Body of pancreas (tissue), 4 donors: ENCODE results near the gene FJX1. TPM values are rescaled to one million over a fixed set of nuclear protein-coding genes. Genes with fewer than 3 reads are reported as not detected.
A peak's percentile ranks its signal among the peaks of the same experiment; 100 is the strongest.

Source experiments
- ATAC-seq: fragments of 150-250 bp; one replicate; pipeline ENCODE4 v1.9.1; 2016
- DNase-seq, 4 donors: peaks; one replicate each; pipeline ENCODE4 v3.0.0-alpha.2; 2019
- H3K27ac ChIP-seq, 4 donors: fragments of 200-600 bp; sonication (generic); 1 replicate in 3 of 4; 2 replicates in 1 of 4; pipeline versions ENCODE4 v1.5.1 to v1.6.1; 2016 to 2019; ENCODE audit warnings: mild to moderate bottlenecking in 1 of 4, mixed read lengths in 1 of 4, moderate library complexity in 1 of 4
- H3K27me3 ChIP-seq, 2 donors: fragments of 200-600 bp; sonication (generic); one replicate each; pipeline ENCODE4 v1.6.0; 2016; ENCODE audit warnings: mild to moderate bottlenecking in 1 of 2
- H3K36me3 ChIP-seq, 2 donors: fragments of 200-600 bp; sonication (generic); replicated peaks in 1 of 2; 2 replicates each; pipeline ENCODE4 v1.5.1; 2016; ENCODE audit warnings: low read depth in 2 of 2; ENCODE audit not compliant: insufficient read depth in 1 of 2
- H3K4me1 ChIP-seq: fragments of 200-600 bp; sonication (generic); one replicate; pipeline ENCODE4 v1.6.0; 2016
- H3K4me3 ChIP-seq, 2 donors: fragments of 200-600 bp; sonication (generic); 1 replicate in 1 of 2; 2 replicates in 1 of 2; pipeline ENCODE4 v1.5.1; 2016 to 2019
- H3K9me3 ChIP-seq, 3 donors: fragments of 200-600 bp; sonication (generic); 1 replicate in 2 of 3; 2 replicates in 1 of 3; pipeline ENCODE4 v1.5.1; 2016
- POLR2A ChIP-seq, 3 donors: fragments of 450-650 bp; IDR thresholded peaks; one replicate each; pipeline ENCODE4 v1.6.1; 2016; ENCODE audit warnings: antibody characterized with exemption in 3 of 3, mild to moderate bottlenecking in 2 of 3
- WGBS, 2 donors: methylation state at CpG; one replicate each; pipeline ENCODE4 v1.1.5; 2017; 5-methylcytosine and 5-hydroxymethylcytosine counted together
- intact Hi-C: fragments of 100-400 bp; cut with DNase I; formaldehyde crosslinking; loops from one replicate; pipeline ENCODE4 v1.15.1; 2023
- total RNA-seq, 2 donors: library from RNA; depleted of rRNA; stranded (reverse); fragments of >200 nt; gene quantifications; one replicate each; pipeline ENCODE4 v1.1.0, GENCODE V29; 2016
- TF ChIP-seq, protein P1 (sequence below), 7 experiments: fragments of 450-650 bp in 4 of 7; fragments of 200-600 bp in 3 of 7; sonication (generic) in 3 of 7; IDR thresholded peaks; one replicate each; pipeline ENCODE4 v1.5.1; 2016 to 2019; ENCODE audit warnings: antibody characterized with exemption in 7 of 7

The FJX1 gene
- total RNA-seq, 2 donors from 2014 or later, result 4.2 to 17.1 TPM

GRCh38 chr11:35624781-35625180 lies 6.5 kb downstream of the FJX1 start:
- no peak overlapping the region for H3K27ac ChIP-seq
- no peaks in the 10 kb centered on the region for H3K36me3 ChIP-seq
- ATAC-seq (no peak), DNase-seq (no peak)
- TF ChIP-seq, protein P1, sequence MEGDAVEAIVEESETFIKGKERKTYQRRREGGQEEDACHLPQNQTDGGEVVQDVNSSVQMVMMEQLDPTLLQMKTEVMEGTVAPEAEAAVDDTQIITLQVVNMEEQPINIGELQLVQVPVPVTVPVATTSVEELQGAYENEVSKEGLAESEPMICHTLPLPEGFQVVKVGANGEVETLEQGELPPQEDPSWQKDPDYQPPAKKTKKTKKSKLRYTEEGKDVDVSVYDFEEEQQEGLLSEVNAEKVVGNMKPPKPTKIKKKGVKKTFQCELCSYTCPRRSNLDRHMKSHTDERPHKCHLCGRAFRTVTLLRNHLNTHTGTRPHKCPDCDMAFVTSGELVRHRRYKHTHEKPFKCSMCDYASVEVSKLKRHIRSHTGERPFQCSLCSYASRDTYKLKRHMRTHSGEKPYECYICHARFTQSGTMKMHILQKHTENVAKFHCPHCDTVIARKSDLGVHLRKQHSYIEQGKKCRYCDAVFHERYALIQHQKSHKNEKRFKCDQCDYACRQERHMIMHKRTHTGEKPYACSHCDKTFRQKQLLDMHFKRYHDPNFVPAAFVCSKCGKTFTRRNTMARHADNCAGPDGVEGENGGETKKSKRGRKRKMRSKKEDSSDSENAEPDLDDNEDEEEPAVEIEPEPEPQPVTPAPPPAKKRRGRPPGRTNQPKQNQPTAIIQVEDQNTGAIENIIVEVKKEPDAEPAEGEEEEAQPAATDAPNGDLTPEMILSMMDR (IDR thresholded peaks at IDR 0.05), result no peak
- TF ChIP-seq POLR2A (IDR thresholded peaks at IDR 0.05), result no peak
- H3K4me1 ChIP-seq, result peaks cover 14% of the 10 kb centered on the region
- intact Hi-C loops, result no loop called here
- H3K9me3 ChIP-seq, result no peaks in the 10 kb centered on the region
- no peaks in the 10 kb centered on the region for H3K27me3 ChIP-seq
- H3K4me3 ChIP-seq, result no peak overlapping the region

- no peaks in the 10 kb centered on the region for H3K36me3 ChIP-seq
- no peak for ATAC-seq
- TF ChIP-seq, protein P1 (IDR thresholded peaks at IDR 0.05), result no peak
- no peak for TF ChIP-seq POLR2A (IDR thresholded peaks at IDR 0.05)
- intact Hi-C loops, result no loop called here
- no peaks in the 10 kb centered on the region for H3K27me3 ChIP-seq
- DNase-seq, result no peak
- peaks cover 3% of the 10 kb centered on the region for H3K4me1 ChIP-seq
- 81 to 89% methylated on average over 2 of the region's 2 CpGs for WGBS, 2 donors
- no peaks in the 10 kb centered on the region for H3K9me3 ChIP-seq
- H3K4me3 ChIP-seq, result no peak overlapping the region
- no peak overlapping the region for H3K27ac ChIP-seq
Measured at GRCh38 chr11:35626501-35626900, 8.2 kb downstream of the FJX1 start.

DNA sequence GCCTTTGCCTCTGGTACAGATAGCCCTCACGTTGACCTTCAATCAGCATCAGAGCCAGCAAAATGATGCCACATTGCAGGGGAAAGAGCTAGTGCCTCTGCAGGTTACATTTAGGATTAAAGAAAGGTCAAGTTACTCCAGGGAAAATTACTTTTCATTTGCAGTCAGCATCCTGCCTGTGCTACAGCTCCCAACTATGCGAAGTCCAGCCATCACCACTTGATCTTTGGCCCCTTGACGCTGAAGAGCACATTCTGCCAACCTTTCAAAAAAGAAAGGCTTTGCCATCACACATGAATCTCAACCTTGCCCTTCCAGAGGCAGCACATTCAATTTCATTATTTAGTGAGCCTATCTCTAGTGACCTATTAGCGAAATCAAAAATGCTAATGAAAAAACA lies 11.3 kb downstream of the FJX1 start:
- no peaks in the 10 kb centered on the region for H3K27me3 ChIP-seq
- TF ChIP-seq, protein P1 (IDR thresholded peaks at IDR 0.05), result no peak
- no peak for TF ChIP-seq POLR2A (IDR thresholded peaks at IDR 0.05)
- H3K9me3 ChIP-seq, result no peaks in the 10 kb centered on the region
- no peaks in the 10 kb centered on the region for H3K36me3 ChIP-seq
- H3K4me3 ChIP-seq, result no peak overlapping the region
- no peaks in the 10 kb centered on the region for H3K4me1 ChIP-seq
- ATAC-seq, result no peak
- no peak for DNase-seq
- no peak overlapping the region for H3K27ac ChIP-seq
- intact Hi-C loops, result no loop called here
- WGBS, 2 donors, result 75 to 84% methylated on average over 4 of the region's 4 CpGs

DNA sequence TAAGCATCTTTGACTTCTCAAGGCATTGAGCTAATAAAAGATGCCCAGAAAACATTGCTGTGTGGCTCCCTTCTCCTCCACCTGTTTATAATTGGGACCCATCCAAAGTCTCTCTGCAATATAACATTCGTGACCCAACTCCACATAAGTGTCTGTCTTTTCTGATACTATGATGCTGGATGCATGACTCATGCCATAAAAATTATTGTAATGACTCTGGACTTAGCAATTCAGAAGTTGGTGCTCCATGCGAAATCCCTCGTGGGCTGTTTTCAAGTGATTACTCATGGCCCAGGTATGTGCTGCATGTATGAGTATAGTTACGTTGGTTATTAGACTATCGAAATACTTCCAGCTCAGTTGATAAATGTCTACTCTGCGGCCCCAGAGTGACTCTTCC lies 11.7 kb downstream of the FJX1 start:
- DNase-seq (peak in 2 of 4 donors; percentile 28 to 32), ATAC-seq (peak; percentile 81)
- Histone ChIP-seq H3K4me3 (no peak overlapping the region), H3K27me3 (no peaks in the 10 kb centered on the region), H3K36me3 (no peaks in the 10 kb centered on the region), H3K4me1 (no peaks in the 10 kb centered on the region), H3K27ac (no peak overlapping the region), H3K9me3 (no peaks in the 10 kb centered on the region)
- 57 to 59% methylated on average over 6 of the region's 6 CpGs for WGBS, 2 donors
- intact Hi-C loops, result no loop called here
- TF ChIP-seq POLR2A (IDR thresholded peaks at IDR 0.05), result no peak
- TF ChIP-seq, protein P1 (IDR thresholded peaks at IDR 0.05), result no peak

- no peaks in the 10 kb centered on the region for H3K27me3 ChIP-seq
- H3K4me1 ChIP-seq, result no peaks in the 10 kb centered on the region
- no peak overlapping the region for H3K4me3 ChIP-seq
- TF ChIP-seq, protein P1 (IDR thresholded peaks at IDR 0.05), result no peak
- no peak for TF ChIP-seq POLR2A (IDR thresholded peaks at IDR 0.05)
- WGBS, 2 donors, result 65 to 76% methylated on average over 3 of the region's 3 CpGs
- H3K27ac ChIP-seq, result no peak overlapping the region
- H3K9me3 ChIP-seq, result no peaks in the 10 kb centered on the region
- H3K36me3 ChIP-seq, result no peaks in the 10 kb centered on the region
- intact Hi-C loops, result no loop called here
- DNase-seq (no peak), ATAC-seq (no peak)
Measured at GRCh38 chr11:35631891-35632290, 13.6 kb downstream of the FJX1 start.
